Uterus (tissue), 2 donors: ENCODE data around the gene GTF2H1.

Experiments used
- CTCF ChIP-seq, 4 experiments: fragments of 200-600 bp in 2 of 4; fragments of 450-650 bp in 2 of 4; sonication (generic) in 2 of 4; IDR thresholded peaks; one replicate each; pipeline ENCODE4 v1.5.1; 2016 to 2019; ENCODE audit warnings: antibody characterized with exemption in 4 of 4, mild to moderate bottlenecking in 2 of 4, moderate library complexity in 1 of 4
- POLR2A ChIP-seq, 2 donors: fragments of 450-650 bp; IDR thresholded peaks; one replicate each; pipeline ENCODE4 v1.6.1; 2016; ENCODE audit warnings: antibody characterized with exemption in 2 of 2, mild to moderate bottlenecking in 1 of 2, moderate library complexity in 1 of 2

- TF ChIP-seq POLR2A (IDR thresholded peaks at IDR 0.05) (no peak), CTCF (IDR thresholded peaks at IDR 0.05) (no peak)
These were observed 41.8 kb upstream of the GTF2H1 start for GRCh38 chr11:18280438-18281045.
